Osteoblast (primary cell): ENCODE data around the gene FADS2. TPM values are rescaled to one million over a fixed set of nuclear protein-coding genes. Genes with fewer than 3 reads are reported as not detected.

ENCODE experiments used
- DNase-seq: peaks from one replicate; pipeline ENCODE4 v3.0.0; 2011; ENCODE audit warnings: low spot score, mixed read lengths; ENCODE audit not compliant: insufficient read length; ENCODE audit errors: missing footprints
- H2AFZ ChIP-seq: 2 replicates; pipeline ENCODE4 v1.6.0; 2011; ENCODE audit warnings: mild to moderate bottlenecking, low read length
- H3K27ac ChIP-seq: 2 replicates; pipeline ENCODE4 v1.5.1; 2011; ENCODE audit warnings: mild to moderate bottlenecking, low read depth, low read length, moderate library complexity
- H3K27me3 ChIP-seq: 2 replicates; pipeline ENCODE4 v1.6.0; 2012; ENCODE audit warnings: mild to moderate bottlenecking, control low read depth, inconsistent platforms, low read length, moderate library complexity; ENCODE audit not compliant: insufficient read depth
- H3K36me3 ChIP-seq: 2 replicates; pipeline ENCODE4 v1.5.1; 2011; ENCODE audit warnings: mild to moderate bottlenecking, low read length, control low read depth, moderate library complexity; ENCODE audit not compliant: insufficient read depth
- H3K4me1 ChIP-seq: 2 replicates; pipeline ENCODE4 v1.5.1; 2011; ENCODE audit warnings: mild to moderate bottlenecking, low read length, control low read depth, moderate library complexity; ENCODE audit not compliant: insufficient read depth
- H3K4me2 ChIP-seq: 2 replicates; pipeline ENCODE4 v1.6.0; 2011; ENCODE audit warnings: mild to moderate bottlenecking, low read length; ENCODE audit not compliant: insufficient read depth
- H3K4me3 ChIP-seq: fragments of 200-600 bp; sonication (generic); 3 replicates; pipeline ENCODE4 v1.5.1; 2012; ENCODE audit warnings: mild to moderate bottlenecking, low read length, inconsistent platforms; ENCODE audit not compliant: insufficient read depth
- H3K79me2 ChIP-seq: 2 replicates; pipeline ENCODE4 v1.6.0; 2012; ENCODE audit warnings: mild to moderate bottlenecking, low read length, control low read depth, inconsistent platforms; ENCODE audit not compliant: insufficient read depth
- H3K9me3 ChIP-seq: 2 replicates; pipeline ENCODE4 v1.5.1; 2011; ENCODE audit warnings: low read depth, low read length, control low read depth
- H4K20me1 ChIP-seq: 2 replicates; pipeline ENCODE4 v1.6.0; 2012; ENCODE audit warnings: mild to moderate bottlenecking, low read length, control low read depth; ENCODE audit not compliant: insufficient read depth
- total RNA-seq: library from RNA; depleted of rRNA; stranded (reverse); fragments of >200 nt; gene quantifications from 2 replicates; pipeline ENCODE4 v1.2.3, GENCODE V29; 2012
- TF ChIP-seq, protein P1 (sequence below): IDR thresholded peaks from 2 replicates; pipeline ENCODE4 v1.5.1; 2011; ENCODE audit warnings: mild to moderate bottlenecking, low read depth, low read length, moderate library complexity; ENCODE audit errors: extremely low read depth

Gene FADS2
- total RNA-seq, 1 donor = 275 TPM

DNA sequence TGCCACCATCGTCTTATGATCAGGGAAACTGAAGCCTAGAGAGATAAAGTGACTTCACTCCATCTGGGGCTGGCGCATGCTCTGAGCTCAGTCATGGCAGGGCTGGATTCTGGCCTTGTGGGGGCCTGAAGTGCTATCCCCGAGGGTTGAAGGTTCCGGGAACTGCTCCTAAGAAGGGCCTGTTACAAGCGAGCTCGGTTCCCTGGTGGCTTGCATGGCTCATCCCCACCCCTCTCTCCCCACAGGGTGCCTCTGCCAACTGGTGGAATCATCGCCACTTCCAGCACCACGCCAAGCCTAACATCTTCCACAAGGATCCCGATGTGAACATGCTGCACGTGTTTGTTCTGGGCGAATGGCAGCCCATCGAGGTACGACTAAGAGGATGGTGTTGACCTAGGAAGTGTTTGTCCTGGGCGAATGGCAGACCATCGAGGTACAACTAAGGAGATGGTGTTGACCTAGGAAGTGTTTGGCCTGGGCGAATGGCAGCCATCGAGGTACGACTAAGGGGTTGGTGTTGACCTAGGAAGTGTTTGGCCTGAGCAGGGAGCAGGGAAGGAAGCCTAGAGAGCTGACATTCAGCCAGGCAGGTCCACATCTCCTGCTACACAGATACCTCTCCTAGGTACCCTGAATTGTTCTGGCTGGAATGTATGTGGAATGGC lies 19.9 kb downstream of the FADS2 start:
- Histone ChIP-seq H3K4me2 (no peak overlapping the region), H4K20me1 (no peaks in the 10 kb centered on the region), H3K27ac (no peak overlapping the region), H2AFZ (no peak overlapping the region), H3K4me1 (no peaks in the 10 kb centered on the region), H3K9me3 (no peaks in the 10 kb centered on the region), H3K79me2 (no peaks in the 10 kb centered on the region), H3K27me3 (no peaks in the 10 kb centered on the region), H3K4me3 (no peak overlapping the region), H3K36me3 (peaks cover 23% of the 10 kb centered on the region)
- TF ChIP-seq, protein P1, sequence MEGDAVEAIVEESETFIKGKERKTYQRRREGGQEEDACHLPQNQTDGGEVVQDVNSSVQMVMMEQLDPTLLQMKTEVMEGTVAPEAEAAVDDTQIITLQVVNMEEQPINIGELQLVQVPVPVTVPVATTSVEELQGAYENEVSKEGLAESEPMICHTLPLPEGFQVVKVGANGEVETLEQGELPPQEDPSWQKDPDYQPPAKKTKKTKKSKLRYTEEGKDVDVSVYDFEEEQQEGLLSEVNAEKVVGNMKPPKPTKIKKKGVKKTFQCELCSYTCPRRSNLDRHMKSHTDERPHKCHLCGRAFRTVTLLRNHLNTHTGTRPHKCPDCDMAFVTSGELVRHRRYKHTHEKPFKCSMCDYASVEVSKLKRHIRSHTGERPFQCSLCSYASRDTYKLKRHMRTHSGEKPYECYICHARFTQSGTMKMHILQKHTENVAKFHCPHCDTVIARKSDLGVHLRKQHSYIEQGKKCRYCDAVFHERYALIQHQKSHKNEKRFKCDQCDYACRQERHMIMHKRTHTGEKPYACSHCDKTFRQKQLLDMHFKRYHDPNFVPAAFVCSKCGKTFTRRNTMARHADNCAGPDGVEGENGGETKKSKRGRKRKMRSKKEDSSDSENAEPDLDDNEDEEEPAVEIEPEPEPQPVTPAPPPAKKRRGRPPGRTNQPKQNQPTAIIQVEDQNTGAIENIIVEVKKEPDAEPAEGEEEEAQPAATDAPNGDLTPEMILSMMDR = no peak
- no peak for DNase-seq

DNA sequence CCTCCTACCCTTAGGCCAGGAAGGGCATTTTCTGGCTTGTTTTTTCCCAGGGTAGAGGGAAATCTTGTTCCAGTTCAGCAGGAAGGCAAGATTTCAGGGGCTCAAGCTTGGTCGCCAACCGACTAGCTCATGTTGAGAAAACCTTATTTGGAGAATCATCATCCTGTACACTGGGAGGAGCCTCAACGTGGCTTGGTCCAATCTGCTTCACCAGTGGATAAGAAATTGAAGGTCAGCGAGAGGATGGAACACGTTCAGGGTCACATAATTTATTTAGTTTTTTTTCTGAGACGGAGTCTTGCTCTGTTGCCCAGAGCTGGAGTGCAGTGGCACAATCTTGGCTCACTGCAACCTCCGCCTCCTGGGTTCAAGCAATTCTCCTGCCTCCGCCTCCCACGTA lies 20.5 kb downstream of the FADS2 start:
- Histone ChIP-seq H3K27ac (no peak overlapping the region), H3K4me2 (no peak overlapping the region), H3K9me3 (no peaks in the 10 kb centered on the region), H3K4me1 (no peaks in the 10 kb centered on the region), H2AFZ (no peak overlapping the region), H3K4me3 (no peak overlapping the region), H4K20me1 (no peaks in the 10 kb centered on the region), H3K36me3 (peaks cover 23% of the 10 kb centered on the region), H3K79me2 (no peaks in the 10 kb centered on the region), H3K27me3 (no peaks in the 10 kb centered on the region)
- TF ChIP-seq, protein P1 = no peak
- DNase-seq = no peak

DNA sequence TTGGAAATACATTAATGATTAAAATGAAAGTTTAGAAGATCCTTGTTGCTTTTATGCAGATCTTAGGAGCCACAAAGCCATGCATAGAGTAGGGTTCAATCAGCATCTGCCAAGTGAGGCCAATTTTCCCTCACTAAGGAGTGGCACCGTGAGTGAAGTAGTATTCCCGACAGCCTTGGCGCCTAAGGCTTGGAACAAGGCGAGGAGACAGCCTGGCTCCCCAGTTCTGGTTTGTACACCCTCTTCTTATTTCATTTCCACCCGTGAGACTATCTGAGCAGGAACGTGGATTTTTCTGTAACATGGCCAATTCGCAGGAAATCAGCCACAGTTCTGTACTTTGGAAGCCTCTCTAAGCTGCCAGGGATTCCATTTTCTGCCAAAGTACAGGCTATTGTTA lies 22.6 kb downstream of the FADS2 start:
- no peaks in the 10 kb centered on the region for H3K27me3 ChIP-seq
- no peaks in the 10 kb centered on the region for H4K20me1 ChIP-seq
- peaks cover 31% of the 10 kb centered on the region for H3K36me3 ChIP-seq

More for the DNA sequence above, 22.6 kb downstream of the FADS2 start:
- no peaks in the 10 kb centered on the region for H3K4me1 ChIP-seq
- no peak overlapping the region for H2AFZ ChIP-seq
- no peak overlapping the region for H3K4me2 ChIP-seq
- no peaks in the 10 kb centered on the region for H3K79me2 ChIP-seq
- DNase-seq = peak; percentile 15
- H3K4me3 ChIP-seq = no peak overlapping the region
- no peaks in the 10 kb centered on the region for H3K9me3 ChIP-seq
- no peak overlapping the region for H3K27ac ChIP-seq
- TF ChIP-seq, protein P1 = no peak
